WTC11 (cell line): ENCODE measurements around the gene SPDYC. TPM values are rescaled to one million over a fixed set of nuclear protein-coding genes. Genes with fewer than 3 reads are reported as not detected.

ENCODE experiments used
- ATAC-seq: fragments of 200-7000 bp; cut with Tn5 transposase; 2 replicates; pipeline ENCODE4 v1.10.0; 2021; ENCODE audit warnings: mild to moderate bottlenecking, moderate library complexity
- CTCF ChIA-PET: fragments of 300-600 bp; sonication (Branson Sonifier 250); formaldehyde crosslinking; loops from one replicate; lab custom pipeline; 2021; ENCODE audit warnings: antibody characterized with exemption; lab: Charles Lee
- POLR2A ChIA-PET: fragments of 350-600 bp; sonication (Branson Sonifier 250); formaldehyde crosslinking; loops from one replicate; lab custom pipeline; 2021; ENCODE audit warnings: antibody characterized with exemption; lab: Charles Lee
- DNase-seq: peaks from one replicate; pipeline ENCODE4 v3.0.0; 2021; ENCODE audit warnings: low spot score
- H3K27ac Mint-ChIP-seq: 2 replicates; pipeline ENCODE4 v1.8.0; 2021; ENCODE audit warnings: mixed read lengths
- H3K27me3 Mint-ChIP-seq: 2 replicates; pipeline ENCODE4 v1.8.0; 2021; ENCODE audit warnings: low read depth, mild to moderate bottlenecking, moderate library complexity, mixed read lengths
- H3K36me3 Mint-ChIP-seq: 2 replicates; pipeline ENCODE4 v1.8.0; 2021; ENCODE audit warnings: mixed read lengths
- H3K4me1 Mint-ChIP-seq: 2 replicates; pipeline ENCODE4 v1.8.0; 2022; ENCODE audit warnings: mixed read lengths
- H3K4me3 Mint-ChIP-seq: 2 replicates; pipeline ENCODE4 v1.8.0; 2021; ENCODE audit warnings: mild to moderate bottlenecking, moderate library complexity, mixed read lengths
- H3K9me3 Mint-ChIP-seq: 2 replicates; pipeline ENCODE4 v1.8.0; 2021; ENCODE audit warnings: mixed read lengths
- ATF1 ChIP-seq: sonication (generic); formaldehyde crosslinking; IDR thresholded peaks from 2 replicates; pipeline ENCODE4 v1.8.1; 2023; ENCODE audit warnings: mild to moderate bottlenecking, moderate library complexity, missing genetic modification reagents
- ATF2 ChIP-seq: sonication (generic); formaldehyde crosslinking; IDR thresholded peaks from 2 replicates; pipeline ENCODE4 v1.8.1; 2022; ENCODE audit warnings: low read depth, missing genetic modification reagents, borderline replicate concordance
- CREB1 ChIP-seq: sonication (generic); formaldehyde crosslinking; IDR thresholded peaks from 2 replicates; pipeline ENCODE4 v1.8.0; 2023; ENCODE audit warnings: mild to moderate bottlenecking, missing genetic modification reagents
- CREM ChIP-seq: sonication (generic); formaldehyde crosslinking; IDR thresholded peaks from 2 replicates; pipeline ENCODE4 v1.8.1; 2022; ENCODE audit warnings: mild to moderate bottlenecking, missing genetic modification reagents, moderate library complexity
- ESRRA ChIP-seq: sonication (generic); formaldehyde crosslinking; IDR thresholded peaks from 2 replicates; pipeline ENCODE4 v1.8.1; 2022; ENCODE audit warnings: mild to moderate bottlenecking, missing genetic modification reagents, borderline replicate concordance
- GRHL2 ChIP-seq: fragments of 250-450 bp; sonication (Bioruptor Pico); IDR thresholded peaks from 2 replicates; pipeline ENCODE4 v1.8.0; 2022; ENCODE audit warnings: mild to moderate bottlenecking, moderate library complexity; ENCODE audit not compliant: insufficient replicate concordance, severe bottlenecking
- GTF2I ChIP-seq: fragments of 250-450 bp; sonication (Bioruptor Pico); conservative IDR thresholded peaks from 2 replicates; pipeline ENCODE4 v1.4.0; 2021; ENCODE audit warnings: mild to moderate bottlenecking
- JUN ChIP-seq: sonication (generic); formaldehyde crosslinking; IDR thresholded peaks from 2 replicates; pipeline ENCODE4 v1.8.0; 2023; ENCODE audit warnings: mild to moderate bottlenecking, missing genetic modification reagents
- MYBL2 ChIP-seq: sonication (generic); formaldehyde crosslinking; IDR thresholded peaks from 2 replicates; pipeline ENCODE4 v1.8.1; 2023; ENCODE audit warnings: mild to moderate bottlenecking, moderate library complexity, missing genetic modification reagents
- NFATC4 ChIP-seq: fragments of 250-450 bp; sonication (Bioruptor Pico); IDR thresholded peaks from 2 replicates; pipeline ENCODE4 v1.9.0; 2021; ENCODE audit warnings: mild to moderate bottlenecking
- NR2C2 ChIP-seq: sonication (generic); formaldehyde crosslinking; IDR thresholded peaks from 2 replicates; pipeline ENCODE4 v1.8.0; 2022; ENCODE audit warnings: mild to moderate bottlenecking, missing genetic modification reagents
- OVOL2 ChIP-seq: fragments of 250-450 bp; sonication (Bioruptor Pico); IDR thresholded peaks from 2 replicates; pipeline ENCODE4 v1.9.0; 2021; ENCODE audit warnings: mild to moderate bottlenecking, borderline replicate concordance
- PREB ChIP-seq: sonication (generic); formaldehyde crosslinking; IDR thresholded peaks from 2 replicates; pipeline ENCODE4 v1.8.1; 2022; ENCODE audit warnings: mild to moderate bottlenecking, missing genetic modification reagents, moderate library complexity, borderline replicate concordance
- PRRX2 ChIP-seq: fragments of 250-450 bp; sonication (Bioruptor Pico); IDR thresholded peaks from 2 replicates; pipeline ENCODE4 v1.8.0; 2021; ENCODE audit warnings: mild to moderate bottlenecking
- TEAD4 ChIP-seq: sonication (generic); formaldehyde crosslinking; IDR thresholded peaks from 2 replicates; pipeline ENCODE4 v1.8.0; 2022; ENCODE audit warnings: mild to moderate bottlenecking, missing genetic modification reagents
- ZNF121 ChIP-seq: sonication (generic); formaldehyde crosslinking; IDR thresholded peaks from 2 replicates; pipeline ENCODE4 v1.8.0; 2023; ENCODE audit warnings: missing genetic modification reagents
- ZNF138 ChIP-seq: sonication (generic); formaldehyde crosslinking; conservative IDR thresholded peaks from 2 replicates; pipeline ENCODE4 v1.8.1; 2022; ENCODE audit warnings: mild to moderate bottlenecking, moderate library complexity, missing genetic modification reagents
- ZNF416 ChIP-seq: fragments of 250-450 bp; sonication (Bioruptor Pico); IDR thresholded peaks from 2 replicates; pipeline ENCODE4 v1.9.0; 2021; ENCODE audit warnings: mild to moderate bottlenecking, inconsistent platforms
- ZNF423 ChIP-seq: fragments of 250-450 bp; sonication (Bioruptor Pico); IDR thresholded peaks from 2 replicates; pipeline ENCODE4 v2.1.2; 2022; ENCODE audit warnings: mild to moderate bottlenecking, moderate library complexity
- ZNF425 ChIP-seq: fragments of 250-450 bp; sonication (Bioruptor Pico); conservative IDR thresholded peaks from 2 replicates; pipeline ENCODE4 v1.9.0; 2021; ENCODE audit warnings: mild to moderate bottlenecking
- ZSCAN18 ChIP-seq: fragments of 250-450 bp; sonication (Bioruptor Pico); IDR thresholded peaks from 2 replicates; pipeline ENCODE4 v2.1.2; 2022; ENCODE audit warnings: mild to moderate bottlenecking, moderate library complexity
- total RNA-seq: library from RNA; stranded (reverse); gene quantifications from 3 replicates; pipeline ENCODE4 v1.2.3, GENCODE V29; 2021
- TF ChIP-seq, protein P1 (sequence below): sonication (generic); formaldehyde crosslinking; conservative IDR thresholded peaks from 2 replicates; pipeline ENCODE4 v1.8.1; 2023; ENCODE audit warnings: mild to moderate bottlenecking, low read depth, missing genetic modification reagents, moderate library complexity
- TF ChIP-seq, protein P2 (sequence below): sonication (generic); formaldehyde crosslinking; IDR thresholded peaks from 2 replicates; pipeline ENCODE4 v1.8.1; 2023; ENCODE audit warnings: mild to moderate bottlenecking, missing genetic modification reagents

The SPDYC gene
- total RNA-seq, 1 experiment from 2014 or later = 0.35 TPM

DNA sequence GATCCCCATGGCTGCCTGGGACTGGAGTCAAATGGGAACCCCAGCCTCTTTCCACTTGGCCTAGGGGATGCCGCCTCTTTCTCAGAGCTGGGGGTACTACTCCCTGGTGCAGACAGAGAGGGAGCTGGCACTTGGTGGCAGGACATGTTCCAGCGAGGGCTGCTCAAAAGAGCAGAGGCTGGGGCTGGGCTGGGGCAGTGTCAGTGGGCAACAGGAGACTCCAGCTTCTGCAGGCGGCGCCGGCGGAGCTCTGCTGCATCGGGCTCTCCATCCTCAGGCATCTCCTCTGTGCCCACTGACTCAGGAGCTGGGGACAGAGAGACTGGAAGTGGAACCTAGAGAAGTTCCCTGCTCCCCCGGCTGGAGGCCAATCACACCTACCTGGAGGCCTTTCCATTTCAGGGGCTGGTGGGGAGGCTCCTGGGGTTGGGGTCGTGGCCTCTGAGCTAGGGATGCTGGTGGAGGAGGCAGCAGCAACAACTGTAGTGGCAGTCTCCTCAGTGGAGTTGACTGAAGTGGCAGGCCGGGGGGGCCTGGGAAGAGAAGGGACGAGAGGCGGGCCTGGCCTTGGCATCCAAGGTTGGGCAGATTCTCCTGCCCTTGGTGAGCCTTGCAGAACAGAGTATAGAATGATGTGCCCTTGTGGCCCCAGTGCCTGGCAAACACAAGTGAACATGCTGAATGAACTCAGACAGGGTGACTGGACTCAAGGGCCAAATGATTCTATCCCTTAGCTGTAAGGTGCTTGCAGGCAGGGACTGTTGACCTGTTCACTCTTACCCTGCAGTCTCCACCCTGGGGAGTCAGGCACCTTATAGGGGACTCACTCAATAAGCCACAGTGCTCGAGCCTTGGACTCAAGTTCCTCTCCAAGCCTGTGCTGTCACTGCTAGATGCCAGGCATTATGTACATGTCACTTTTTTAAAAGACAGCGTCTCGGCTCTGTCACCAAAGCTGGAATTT, 41.6 kb upstream of the SPDYC start (continued):
- TF ChIP-seq TEAD4 (no peak), NR2C2 (CRISPR knock-in tag) (no peak), ZNF416 (no peak)

- POLR2A ChIA-PET = no interaction called here
- Mint-ChIP-seq H3K9me3 (no peaks in the 10 kb centered on the region), H3K27me3 (no peaks in the 10 kb centered on the region), H3K27ac (no peak overlapping the region), H3K4me1 (peaks cover 12% of the 10 kb centered on the region), H3K4me3 (no peak overlapping the region), H3K36me3 (peaks cover 37% of the 10 kb centered on the region)
- ATAC-seq = no peak
- CTCF ChIA-PET = interaction anchor here (0.9 to 3.1 kb wide), 8 partner anchors 8 to 186 kb away, joined by 3 to 13 read pairs (median 4); partner anchors contain the start of genes CAPN1, FAU, MRPL49 and TM7SF2
- no peak for DNase-seq
- TF ChIP-seq ATF2 (CRISPR knock-in tag) (no peak), CREM (CRISPR knock-in tag) (no peak), OVOL2 (CRISPR knock-in tag) (no peak), ZNF425 (CRISPR knock-in tag) (no peak), ZNF423 (no peak), ATF1 (CRISPR knock-in tag) (no peak), GTF2I (no peak), PRRX2 (CRISPR knock-in tag) (no peak), ESRRA (CRISPR knock-in tag) (no peak), ZSCAN18 (CRISPR knock-in tag) (no peak), NFATC4 (CRISPR knock-in tag) (no peak), JUN (no peak), CREB1 (no peak), ZNF121 (no peak), PREB (no peak), MYBL2 (CRISPR knock-in tag) (no peak), ZNF138 (CRISPR knock-in tag) (no peak), GRHL2 (CRISPR knock-in tag) (no peak)
- TF ChIP-seq, protein P1, sequence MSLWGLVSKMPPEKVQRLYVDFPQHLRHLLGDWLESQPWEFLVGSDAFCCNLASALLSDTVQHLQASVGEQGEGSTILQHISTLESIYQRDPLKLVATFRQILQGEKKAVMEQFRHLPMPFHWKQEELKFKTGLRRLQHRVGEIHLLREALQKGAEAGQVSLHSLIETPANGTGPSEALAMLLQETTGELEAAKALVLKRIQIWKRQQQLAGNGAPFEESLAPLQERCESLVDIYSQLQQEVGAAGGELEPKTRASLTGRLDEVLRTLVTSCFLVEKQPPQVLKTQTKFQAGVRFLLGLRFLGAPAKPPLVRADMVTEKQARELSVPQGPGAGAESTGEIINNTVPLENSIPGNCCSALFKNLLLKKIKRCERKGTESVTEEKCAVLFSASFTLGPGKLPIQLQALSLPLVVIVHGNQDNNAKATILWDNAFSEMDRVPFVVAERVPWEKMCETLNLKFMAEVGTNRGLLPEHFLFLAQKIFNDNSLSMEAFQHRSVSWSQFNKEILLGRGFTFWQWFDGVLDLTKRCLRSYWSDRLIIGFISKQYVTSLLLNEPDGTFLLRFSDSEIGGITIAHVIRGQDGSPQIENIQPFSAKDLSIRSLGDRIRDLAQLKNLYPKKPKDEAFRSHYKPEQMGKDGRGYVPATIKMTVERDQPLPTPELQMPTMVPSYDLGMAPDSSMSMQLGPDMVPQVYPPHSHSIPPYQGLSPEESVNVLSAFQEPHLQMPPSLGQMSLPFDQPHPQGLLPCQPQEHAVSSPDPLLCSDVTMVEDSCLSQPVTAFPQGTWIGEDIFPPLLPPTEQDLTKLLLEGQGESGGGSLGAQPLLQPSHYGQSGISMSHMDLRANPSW = no peak
- TF ChIP-seq, protein P2, sequence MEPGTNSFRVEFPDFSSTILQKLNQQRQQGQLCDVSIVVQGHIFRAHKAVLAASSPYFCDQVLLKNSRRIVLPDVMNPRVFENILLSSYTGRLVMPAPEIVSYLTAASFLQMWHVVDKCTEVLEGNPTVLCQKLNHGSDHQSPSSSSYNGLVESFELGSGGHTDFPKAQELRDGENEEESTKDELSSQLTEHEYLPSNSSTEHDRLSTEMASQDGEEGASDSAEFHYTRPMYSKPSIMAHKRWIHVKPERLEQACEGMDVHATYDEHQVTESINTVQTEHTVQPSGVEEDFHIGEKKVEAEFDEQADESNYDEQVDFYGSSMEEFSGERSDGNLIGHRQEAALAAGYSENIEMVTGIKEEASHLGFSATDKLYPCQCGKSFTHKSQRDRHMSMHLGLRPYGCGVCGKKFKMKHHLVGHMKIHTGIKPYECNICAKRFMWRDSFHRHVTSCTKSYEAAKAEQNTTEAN (CRISPR knock-in tag) = no peak
These were observed 40.2 kb upstream of the SPDYC start for GRCh38 chr11:65129649-65130441.
